HL-60 (cell line): ENCODE measurements around the gene C11orf98.

Source experiments
- DNase-seq, 2 experiments: peaks; one replicate each; pipeline ENCODE4 v3.0.0-alpha.2; 2010 to 2020; ENCODE audit warnings: low read depth in 1 of 2, low spot score in 1 of 2
- H3K27ac ChIP-seq: fragments of 250-450 bp; sonication (Bioruptor Pico); replicated peaks from 2 replicates; pipeline ENCODE4 v1.5.1; 2020; ENCODE audit warnings: mild to moderate bottlenecking, moderate library complexity
- H3K27me3 ChIP-seq: fragments of 250-450 bp; sonication (Bioruptor Pico); 2 replicates; pipeline ENCODE4 v1.5.1; 2021; ENCODE audit warnings: mild to moderate bottlenecking, moderate library complexity; ENCODE audit not compliant: insufficient read depth, poor library complexity, severe bottlenecking
- H3K4me3 ChIP-seq: replicated peaks from 2 replicates; pipeline ENCODE4 v1.5.1; 2011; ENCODE audit warnings: mild to moderate bottlenecking, control low read depth, low read length; ENCODE audit not compliant: insufficient read depth
- CTCF ChIP-seq: IDR thresholded peaks from one replicate; pipeline ENCODE4 v1.5.1; 2011; ENCODE audit warnings: low read length, control low read depth, inconsistent platforms; ENCODE audit not compliant: insufficient read depth
- GABPA ChIP-seq: IDR thresholded peaks from 2 replicates; pipeline ENCODE4 v1.6.1; 2012; ENCODE audit warnings: low read depth
- POLR2AphosphoS5 ChIP-seq: IDR thresholded peaks from 2 replicates; pipeline ENCODE4 v1.6.1; 2012; ENCODE audit warnings: low read depth
- REST ChIP-seq: IDR thresholded peaks from 2 replicates; pipeline ENCODE4 v1.6.1; 2012; ENCODE audit warnings: low read depth; ENCODE audit not compliant: insufficient replicate concordance
- SPI1 ChIP-seq: IDR thresholded peaks from 2 replicates; pipeline ENCODE4 v1.6.1; 2012; ENCODE audit warnings: low read depth, mild to moderate bottlenecking, borderline replicate concordance

The C11orf98 gene

GRCh38 chr11:62615521-62615920, 49.5 kb downstream of the C11orf98 start:
- no peak for TF ChIP-seq REST
- TF ChIP-seq GABPA: no peak
- no peak for TF ChIP-seq CTCF
- TF ChIP-seq POLR2AphosphoS5: no peak
- TF ChIP-seq SPI1: no peak
- Histone ChIP-seq H3K27me3 (no peaks in the 10 kb centered on the region), H3K4me3 (no peak overlapping the region), H3K27ac (no peak overlapping the region)
- DNase-seq: no peak

GRCh38 chr11:62614275-62614674, 50.7 kb downstream of the C11orf98 start:
- no peak overlapping the region for H3K27ac ChIP-seq
- no peak overlapping the region for H3K4me3 ChIP-seq
- DNase-seq: no peak
- TF ChIP-seq SPI1 (no peak), GABPA (no peak), CTCF (no peak), POLR2AphosphoS5 (no peak), REST (no peak)
- H3K27me3 ChIP-seq: no peaks in the 10 kb centered on the region

- no peak for DNase-seq
- no peak for TF ChIP-seq REST
- TF ChIP-seq SPI1: no peak
- TF ChIP-seq CTCF: no peak
- TF ChIP-seq POLR2AphosphoS5: no peak
- no peak for TF ChIP-seq GABPA
- Histone ChIP-seq H3K27ac (no peak overlapping the region), H3K4me3 (no peak overlapping the region; the same call in 1 of the 2 replicates), H3K27me3 (no peaks in the 10 kb centered on the region)
Observed at GRCh38 chr11:62613291-62613778, 51.7 kb downstream of the C11orf98 start.
